Breast epithelium (tissue), 3 donors: ENCODE measurements around the gene RASGRF2.

Experiments used
- CTCF ChIP-seq, 3 donors: fragments of 450-650 bp; IDR thresholded peaks; one replicate each; pipeline ENCODE4 v1.5.1; 2016 to 2017; ENCODE audit warnings: antibody characterized with exemption in 3 of 3, mild to moderate bottlenecking in 3 of 3, moderate library complexity in 3 of 3
- POLR2A ChIP-seq: fragments of 450-650 bp; IDR thresholded peaks from one replicate; pipeline ENCODE4 v1.6.1; 2016; ENCODE audit warnings: antibody characterized with exemption, mild to moderate bottlenecking, moderate library complexity
- POLR2AphosphoS5 ChIP-seq, 3 donors: sonication (generic); formaldehyde crosslinking; IDR thresholded peaks; one replicate each; pipeline ENCODE4 v1.6.1; 2017; ENCODE audit warnings: antibody characterized with exemption in 3 of 3

GRCh38 chr5:80936881-80937280 lies 23.3 kb upstream of the RASGRF2 start:
- TF ChIP-seq POLR2AphosphoS5 (IDR thresholded peaks at IDR 0.05) (no peak), POLR2A (no peak), CTCF (IDR thresholded peaks at IDR 0.05) (no peak)
